ENCODE measurements around the gene RBM5.

RBM5 gene

DNA sequence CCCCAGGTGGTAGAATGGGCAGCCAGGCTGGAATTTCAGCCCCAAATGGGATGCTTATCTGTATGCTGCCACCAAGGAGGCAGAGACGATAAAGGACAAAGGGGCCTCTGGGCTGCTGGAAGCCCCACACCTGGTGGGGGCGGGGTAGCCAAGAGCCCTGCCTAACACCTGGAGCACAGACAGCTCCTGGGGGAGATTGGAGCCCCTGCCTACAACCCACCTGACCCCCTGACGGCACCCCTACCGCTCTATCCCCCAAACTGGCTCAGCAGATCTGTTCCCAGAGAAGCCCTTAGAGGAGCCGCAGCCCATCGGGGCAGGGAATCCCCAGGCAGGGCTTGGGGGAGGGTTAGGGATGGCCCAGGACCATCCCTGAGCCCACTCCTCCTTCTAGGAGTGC is 50.6 kb downstream of the RBM5 start:
- no peak for DNase-seq

DNA sequence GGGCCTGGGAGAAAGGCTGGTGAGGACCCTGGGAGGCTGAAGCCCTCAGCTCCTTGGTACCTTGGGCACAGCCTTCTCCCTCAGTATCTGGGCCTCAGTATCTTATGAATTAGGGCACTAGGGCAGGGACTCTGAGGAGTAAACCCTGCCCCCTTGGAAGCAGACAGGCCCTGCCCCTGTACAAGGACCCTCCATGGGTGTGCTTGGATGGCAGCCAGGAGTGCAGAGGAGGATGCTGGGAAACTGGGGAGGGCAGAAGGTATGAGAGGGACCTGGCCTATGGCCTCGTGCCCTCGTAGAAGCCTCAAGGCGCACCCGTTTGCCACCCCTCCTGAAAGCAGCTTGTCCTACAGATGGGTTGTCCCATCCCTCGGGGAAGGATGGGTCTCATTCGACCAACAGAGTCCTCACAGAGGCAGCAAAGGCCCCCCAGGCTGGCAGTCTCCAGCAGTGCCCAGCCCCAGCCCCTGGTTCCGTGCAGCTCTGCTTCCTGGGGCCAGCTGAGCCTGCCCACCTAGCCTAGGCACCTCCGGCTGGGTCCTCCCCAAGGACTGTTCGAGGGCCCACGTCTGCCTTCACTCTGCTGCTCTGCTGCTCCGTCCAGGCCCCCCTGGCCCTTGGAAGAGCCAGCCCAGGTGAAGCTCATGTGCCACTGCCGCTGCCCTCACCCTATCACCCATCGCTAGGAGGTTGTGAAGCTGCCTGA is 51.2 kb downstream of the RBM5 start:
- no peak for DNase-seq

DNA sequence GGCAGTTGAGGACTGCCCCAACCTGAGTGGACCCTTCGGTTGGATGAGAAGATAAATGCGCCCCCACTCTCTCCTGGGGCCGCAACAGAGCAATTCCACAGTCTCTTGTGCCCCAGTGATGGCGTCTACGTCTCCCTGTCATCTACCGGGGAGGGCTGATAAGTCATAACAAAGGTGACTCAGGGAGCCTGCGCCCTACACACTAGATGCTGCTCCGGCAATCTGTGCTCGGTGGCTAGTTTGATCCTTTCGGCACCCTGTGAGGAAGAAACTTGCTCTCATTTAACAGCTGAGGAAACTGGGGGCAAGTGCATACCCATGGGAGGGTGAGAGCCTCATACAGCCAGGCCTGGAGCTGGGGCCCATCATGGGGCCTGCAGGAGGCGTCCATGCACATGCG is 52.3 kb downstream of the RBM5 start:
- no peak for DNase-seq

DNA sequence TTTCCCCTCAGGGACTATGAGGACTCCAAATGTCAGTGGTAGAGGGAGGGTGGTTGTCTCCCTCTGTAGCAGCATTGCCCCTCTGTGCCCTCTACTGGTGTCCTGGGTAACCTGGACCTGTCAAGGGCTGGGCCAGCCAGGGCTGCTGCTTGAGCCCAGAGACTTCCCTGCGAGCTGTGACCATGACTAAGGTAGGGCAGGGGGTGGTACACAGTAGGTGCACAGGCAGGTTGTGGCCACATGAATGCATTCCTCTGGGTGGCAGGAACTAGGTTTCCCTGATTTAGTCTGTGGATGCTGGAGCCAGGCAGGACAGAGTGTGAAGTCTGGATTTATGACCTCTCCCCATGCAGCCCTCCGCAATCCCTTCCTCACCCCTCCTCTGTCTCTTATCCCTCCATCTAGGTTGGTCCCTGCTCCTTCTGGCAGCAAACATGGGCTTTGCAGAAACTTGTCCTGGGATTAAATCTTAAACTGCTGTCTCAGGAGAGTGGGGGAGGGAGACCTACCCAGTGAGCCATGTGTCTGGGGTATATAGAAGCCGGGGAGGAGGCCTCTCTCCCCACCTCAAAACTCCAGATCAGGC is 57.7 kb downstream of the RBM5 start:
- no peak for DNase-seq

DNA sequence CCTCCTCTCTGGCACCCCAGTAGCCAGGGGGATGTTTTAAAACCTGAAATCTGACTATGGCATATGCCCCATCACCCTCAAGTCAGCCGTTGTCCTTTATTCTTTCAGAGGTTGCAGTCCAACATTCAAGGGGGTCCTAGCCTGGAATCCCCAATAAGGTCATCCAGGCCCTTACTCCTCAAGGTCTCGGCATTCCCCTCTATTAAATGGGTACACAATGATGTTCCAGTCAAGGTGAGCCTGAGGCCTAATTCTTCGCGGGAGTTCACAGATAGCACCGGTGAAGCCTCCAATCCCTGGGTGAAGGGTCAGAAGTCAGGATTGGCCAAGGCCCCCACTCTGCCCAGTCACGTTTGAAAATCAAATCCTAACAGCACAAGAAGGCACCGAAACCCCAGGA is 58.3 kb downstream of the RBM5 start:
- DNase-seq: no peak

DNA sequence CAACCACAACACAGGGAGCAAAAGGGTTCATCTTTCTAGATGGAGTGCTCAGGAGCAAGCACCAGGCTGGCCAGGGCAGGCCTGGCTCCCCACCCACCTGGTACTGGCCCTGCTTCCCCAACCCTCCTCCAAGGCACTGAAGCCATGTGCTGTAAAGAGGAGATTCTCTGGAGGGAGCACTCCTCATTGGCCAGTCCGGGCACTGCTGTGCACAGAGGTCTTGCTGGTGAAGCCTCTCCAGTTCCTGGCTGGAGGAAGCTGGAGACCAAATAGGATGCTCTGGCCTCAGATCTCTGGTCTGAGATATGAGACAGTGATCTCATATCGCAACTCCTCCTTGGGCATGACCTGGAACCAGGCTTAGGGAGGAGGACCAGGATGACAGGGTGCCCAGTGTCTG is 58.7 kb downstream of the RBM5 start:
- DNase-seq: no peak

DNA sequence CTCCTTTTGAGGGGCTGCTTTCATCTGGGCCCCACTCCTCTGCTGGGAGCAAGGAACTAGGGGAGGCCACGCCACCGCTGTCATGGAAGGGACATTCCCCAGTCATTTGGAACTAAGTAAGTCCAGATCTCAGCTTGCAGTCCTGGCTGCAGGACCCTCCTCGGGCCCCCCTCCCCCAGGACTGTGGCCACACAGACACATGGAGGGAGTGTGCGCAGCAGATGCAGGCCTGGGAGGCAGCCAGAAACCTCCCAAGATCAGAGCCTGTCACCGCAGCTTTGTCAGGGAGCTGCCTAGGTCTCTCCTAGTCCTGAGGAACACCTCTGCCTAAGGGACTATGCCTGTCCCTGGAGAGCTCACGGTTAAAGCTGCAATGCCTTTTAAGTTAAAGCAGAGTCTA is 59.1 kb downstream of the RBM5 start:
- DNase-seq: no peak

DNA sequence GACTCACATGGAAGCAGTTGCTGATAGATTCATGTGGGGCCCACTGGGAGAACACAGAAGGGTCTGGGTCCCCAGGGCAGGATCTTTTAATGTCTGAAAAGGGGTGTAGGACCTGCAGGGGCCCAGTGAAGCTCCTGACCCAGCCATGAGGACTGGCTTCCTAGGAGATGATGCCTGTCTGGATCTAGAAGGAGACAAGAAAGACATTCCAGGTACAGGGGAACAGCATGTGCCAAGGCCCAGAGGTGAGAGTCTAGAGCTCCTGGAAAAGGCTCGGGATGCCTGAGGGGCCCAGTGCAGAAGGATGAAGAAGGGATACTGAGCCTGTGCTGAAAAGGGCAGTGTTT is 61.7 kb downstream of the RBM5 start:
- no peak for DNase-seq

DNA sequence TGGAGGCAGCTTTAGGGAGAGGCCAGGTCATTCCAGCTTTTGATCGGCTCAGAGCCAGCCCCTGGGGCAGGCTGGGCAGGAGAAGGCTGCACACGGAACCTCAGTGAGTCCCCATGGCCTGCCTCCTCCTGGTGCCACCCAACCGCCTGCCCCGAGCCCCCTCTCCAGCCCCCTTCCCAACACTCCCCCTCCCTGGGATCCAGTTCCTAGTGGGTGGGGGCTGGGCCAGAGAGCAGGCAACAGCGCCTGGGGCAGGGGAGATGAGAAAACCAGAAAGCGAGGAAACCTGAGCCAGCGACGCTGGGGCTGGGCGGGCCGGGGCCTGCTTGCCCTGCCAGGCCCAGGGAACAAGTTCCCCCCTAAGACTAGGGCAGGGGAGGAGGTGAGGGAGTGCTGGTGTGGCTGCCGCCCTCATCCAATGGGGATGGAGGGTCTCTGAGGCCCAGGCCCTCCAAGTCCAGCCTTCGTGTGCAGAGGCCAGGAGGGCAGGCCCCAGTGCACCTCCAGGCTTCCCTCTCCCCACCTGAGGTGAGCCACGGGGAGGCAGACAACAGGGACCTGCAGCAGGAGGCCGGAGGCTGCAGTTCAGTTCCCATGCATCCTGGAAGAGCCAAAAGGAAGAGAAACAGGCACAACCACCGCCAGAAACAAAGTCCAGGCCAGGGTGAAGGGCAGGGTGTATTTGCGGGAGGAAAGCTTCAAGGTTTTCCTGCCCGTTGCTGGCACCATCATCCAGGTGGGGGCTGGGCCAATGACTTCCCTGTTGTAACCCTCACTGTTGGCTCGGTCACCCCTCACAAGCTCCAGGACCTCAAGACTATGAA is 62.4 kb downstream of the RBM5 start:
- DNase-seq: no peak

DNA sequence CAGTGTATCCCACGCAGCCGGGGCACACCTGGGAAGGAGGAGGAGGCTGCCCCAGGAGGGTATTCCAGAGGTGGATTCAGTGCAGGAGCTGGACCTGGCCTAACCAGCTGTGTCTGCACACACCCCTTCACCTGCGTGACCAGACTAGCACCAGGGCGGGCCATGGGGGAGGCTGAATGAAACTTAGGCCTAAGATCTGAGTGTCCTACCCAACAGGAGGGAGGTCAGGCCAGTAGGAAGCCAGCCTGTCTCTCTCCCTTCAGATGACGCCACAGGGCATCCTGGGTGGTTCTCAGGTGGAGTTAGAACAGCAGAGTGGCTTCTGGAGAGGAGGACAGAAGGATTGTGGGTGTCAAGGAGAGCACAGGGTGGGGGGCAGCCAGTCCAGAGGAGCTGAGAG is 63.0 kb downstream of the RBM5 start:
- no peak for DNase-seq

DNA sequence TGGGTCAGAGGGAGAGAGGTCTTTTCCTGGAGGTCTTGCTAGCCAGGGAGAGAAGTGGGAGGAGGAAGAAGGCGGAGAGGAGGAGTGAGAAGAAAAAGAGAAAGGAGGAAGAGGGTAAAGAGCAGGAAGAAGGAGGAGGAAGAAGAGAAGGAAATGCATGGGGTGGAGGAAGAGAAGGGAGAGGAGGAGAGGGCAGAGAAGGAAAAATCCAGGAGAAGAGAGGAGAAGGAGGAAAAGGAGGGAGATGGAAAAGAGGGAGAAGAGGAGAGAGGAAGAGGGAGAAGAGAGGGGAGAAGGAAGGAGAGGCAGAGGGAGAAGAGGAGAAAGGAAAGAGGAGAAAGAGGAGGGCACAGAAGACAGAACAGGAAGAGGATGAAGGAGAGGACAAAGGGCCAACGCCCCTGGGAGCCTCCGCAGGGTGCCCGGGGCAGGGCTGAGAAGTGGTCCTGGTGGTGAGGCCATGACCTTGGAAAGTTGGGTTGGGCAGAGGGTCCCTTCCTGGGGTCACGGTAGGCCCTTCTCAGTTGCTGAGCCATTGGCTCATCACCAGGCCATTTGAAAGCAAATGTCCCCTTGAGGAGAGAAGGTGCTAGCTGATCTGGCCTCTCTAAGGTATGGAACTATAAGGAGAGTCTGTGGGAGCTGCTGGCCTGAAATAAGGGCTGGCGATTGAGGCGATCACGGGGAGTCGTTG is 65.2 kb downstream of the RBM5 start:
- no peak for DNase-seq

DNA sequence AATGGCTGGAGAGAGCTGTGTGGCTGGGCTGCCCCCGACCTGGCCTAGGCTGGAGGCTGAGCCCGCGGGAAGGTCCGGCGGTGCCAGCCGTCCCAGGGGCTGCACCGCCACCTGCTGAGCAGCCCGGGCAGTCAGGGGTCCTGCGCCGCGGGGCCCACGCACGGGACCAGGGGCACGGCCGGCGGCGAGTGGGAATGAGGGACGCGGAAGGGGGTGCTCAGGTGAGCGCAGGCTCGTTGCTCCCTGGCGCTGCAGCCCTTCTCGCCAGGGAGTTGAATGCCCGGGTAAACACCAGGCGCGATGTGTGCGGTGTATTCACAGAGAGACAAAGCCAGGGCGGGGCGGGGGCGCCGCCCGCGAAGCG is 65.7 kb downstream of the RBM5 start:
- DNase-seq: no peak

DNA sequence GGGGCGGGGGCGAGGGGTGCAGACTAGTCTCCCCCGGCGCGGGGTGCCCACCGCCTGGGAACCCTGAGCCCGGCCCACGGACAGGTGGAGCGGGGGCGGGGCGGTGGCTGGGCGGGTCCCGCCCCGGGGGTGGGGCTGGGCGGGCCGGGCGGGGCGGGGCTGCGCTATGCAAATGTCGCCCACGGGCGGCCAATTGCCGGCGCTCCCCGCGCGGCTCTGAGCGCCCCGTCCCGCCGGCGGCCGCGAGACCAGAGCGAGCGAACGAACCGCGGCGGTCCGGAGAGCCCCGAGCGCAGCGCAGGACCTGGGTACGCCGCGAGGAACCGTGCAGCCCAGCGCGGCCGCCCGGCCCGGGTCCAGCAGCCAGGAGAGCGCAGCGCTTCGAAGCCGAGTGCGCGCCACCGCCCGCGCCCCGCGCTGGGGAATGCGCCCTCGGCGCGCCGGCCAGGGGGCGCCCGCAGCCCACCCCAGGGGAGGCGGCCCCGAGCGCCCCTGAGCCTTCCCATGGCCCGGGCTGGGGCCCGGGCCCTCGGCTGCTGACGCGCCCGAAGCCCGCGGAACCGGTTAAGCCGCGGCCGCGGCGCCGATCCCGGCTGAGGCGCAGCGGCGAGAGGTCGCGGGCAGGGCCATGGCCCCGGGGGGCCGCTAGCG is 66.2 kb downstream of the RBM5 start, which contains the start of gene SEMA3F:
Gene SEMA3F (plus strand): TSS at position 485 of the 651 bp plus-strand sequence. CDS start 4,299 bp downstream, outside the sequence.
- peak; percentile 76 for DNase-seq

DNA sequence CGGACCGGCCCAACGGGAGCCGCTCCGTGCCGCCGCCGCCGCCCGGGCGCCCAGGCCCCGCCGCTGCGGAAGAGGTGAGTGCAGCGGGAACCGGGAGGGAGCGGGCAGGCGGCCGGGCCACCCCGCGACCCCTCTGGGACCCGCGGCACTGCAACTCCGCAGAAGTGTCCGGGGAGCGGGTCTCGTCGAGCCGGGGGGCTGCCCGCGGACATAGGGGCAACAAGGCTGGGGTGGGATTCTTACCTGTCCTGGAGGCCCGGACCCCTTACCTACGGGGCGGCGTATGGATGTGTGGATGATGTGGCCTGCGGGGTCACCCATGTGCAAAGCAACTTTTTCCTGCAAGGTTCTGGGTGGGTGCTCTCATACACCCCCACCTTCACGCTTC is 66.8 kb downstream of the RBM5 start:
- no peak for DNase-seq

DNA sequence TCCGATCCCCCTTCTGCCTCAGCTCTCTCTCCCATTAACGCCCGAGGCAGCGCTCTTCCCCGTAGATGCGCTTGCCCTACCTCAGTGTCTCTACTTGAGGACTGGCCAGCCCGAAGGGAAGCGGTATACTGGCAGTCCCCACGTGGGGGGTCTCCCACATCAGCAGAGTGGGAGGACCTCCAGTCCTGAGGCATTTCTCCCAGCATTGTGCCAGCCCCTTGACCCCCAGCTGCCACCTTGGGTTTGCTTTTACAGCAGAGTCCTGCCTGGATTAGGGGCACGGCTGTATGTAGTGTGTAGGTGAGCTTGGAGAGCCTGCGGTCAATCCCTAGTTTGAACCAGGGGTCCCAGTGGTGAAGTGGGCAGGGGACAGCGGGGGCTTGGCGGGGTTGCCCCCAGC is 67.2 kb downstream of the RBM5 start:
- no peak for DNase-seq

DNA sequence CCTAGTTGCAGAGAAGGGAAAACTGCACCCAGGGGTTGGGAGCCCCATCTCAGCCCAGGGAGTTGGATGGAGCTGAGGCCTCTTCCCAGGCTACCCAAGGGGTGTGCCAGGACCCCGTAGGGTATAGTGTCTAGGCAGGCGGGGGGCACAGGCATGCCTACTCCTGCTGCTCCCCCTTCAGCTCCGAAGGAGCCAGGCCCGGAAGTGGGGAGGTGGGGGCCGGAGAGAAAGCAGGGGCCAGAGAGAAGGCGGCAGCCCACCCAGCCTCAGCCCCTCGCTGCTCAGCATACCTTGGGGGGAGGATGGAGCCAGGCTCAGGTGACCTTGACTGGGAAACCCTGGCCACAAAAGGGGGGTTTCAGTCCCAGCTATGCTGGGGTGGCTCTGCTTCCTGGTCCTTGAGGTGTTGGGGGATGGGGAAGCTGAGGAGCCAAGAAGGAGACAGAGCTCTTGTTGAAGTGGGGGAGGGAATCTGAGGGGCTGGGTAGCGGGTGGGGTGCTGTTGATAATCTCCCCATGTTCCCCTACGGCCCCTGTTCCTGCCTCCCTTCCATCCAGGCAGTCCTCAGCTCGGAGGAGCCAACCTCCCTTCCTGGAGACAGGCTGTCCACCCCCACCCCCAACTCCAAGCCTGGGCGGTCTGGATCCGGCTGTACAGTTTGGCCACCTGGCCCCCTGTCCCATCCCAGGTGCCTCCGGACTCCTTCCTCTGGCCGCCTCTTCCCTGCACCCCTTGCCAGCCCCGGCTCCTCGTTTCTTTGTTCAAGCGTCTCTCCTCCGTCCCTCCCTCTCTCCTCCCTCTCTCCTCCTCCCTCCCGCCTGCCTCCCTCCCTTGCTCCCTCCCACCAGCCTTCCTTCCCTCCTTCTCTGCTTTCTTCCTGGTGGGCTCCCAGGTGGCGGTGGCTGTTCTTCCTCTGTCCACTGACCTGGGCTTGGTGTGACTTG is 68.1 kb downstream of the RBM5 start:
- no peak for DNase-seq

DNA sequence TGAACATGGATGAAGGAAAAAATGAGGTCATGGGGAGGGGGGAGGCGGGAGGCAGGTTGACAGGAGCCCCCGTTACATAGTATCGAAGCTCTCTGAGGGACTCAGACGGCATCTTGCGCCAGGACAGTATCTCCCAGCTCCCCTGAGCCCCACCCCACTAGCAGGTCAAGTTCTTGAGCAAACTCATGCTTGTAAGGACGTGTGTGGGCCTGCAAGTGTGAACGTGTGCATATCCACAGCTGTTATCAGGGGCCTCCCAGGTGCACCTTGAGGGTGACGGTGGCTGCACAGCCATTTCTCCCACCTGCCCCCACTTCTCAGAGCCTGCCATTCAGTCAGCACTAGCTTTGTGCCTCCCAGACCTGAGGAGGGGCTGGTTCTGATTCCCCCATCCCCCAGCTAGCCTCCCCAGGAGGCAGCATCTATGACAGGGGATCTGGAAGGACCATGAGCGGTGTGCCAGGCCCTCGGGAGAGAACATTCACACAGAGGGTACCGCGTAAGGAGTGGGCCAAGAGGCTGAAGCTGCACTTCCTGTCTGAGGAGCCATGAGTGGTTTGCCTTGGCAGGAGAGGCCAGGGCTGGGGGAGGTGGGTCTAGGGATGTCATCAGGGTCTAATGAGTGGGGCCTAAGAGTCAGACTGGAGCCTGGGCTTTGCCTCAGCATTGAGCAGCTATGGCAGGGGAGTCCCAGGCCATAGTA is 69.3 kb downstream of the RBM5 start:
- DNase-seq: no peak

DNA sequence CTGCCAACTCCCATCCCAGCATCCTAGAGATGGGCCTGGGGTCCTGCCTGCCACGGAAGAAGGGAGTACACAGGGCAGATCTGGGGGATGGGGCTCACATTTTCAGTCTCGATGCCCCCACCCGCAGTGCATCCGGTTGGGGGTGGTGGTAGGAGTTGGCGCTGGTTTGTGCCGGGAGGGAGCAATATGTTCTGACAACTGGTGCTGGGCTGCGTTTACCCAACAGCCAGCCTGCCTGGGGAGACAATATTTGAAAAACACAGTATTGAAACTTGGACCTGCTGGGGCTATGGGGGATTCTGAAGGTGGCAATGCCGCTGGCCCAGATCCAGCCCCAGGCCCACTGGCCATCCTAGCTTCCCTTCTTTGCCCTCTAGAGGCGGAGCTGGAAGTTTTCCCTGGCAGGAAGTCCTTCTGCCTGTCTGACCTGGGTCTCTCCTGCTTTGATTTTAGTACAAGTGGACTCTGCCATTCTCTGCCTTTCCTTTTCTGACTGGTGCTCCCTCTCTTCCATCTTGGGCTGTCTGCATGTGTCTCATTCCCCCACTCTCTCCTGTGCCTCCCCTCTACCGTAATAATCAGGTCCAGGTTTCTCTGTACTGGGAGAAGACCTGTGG is 69.9 kb downstream of the RBM5 start:
- DNase-seq: no peak

DNA sequence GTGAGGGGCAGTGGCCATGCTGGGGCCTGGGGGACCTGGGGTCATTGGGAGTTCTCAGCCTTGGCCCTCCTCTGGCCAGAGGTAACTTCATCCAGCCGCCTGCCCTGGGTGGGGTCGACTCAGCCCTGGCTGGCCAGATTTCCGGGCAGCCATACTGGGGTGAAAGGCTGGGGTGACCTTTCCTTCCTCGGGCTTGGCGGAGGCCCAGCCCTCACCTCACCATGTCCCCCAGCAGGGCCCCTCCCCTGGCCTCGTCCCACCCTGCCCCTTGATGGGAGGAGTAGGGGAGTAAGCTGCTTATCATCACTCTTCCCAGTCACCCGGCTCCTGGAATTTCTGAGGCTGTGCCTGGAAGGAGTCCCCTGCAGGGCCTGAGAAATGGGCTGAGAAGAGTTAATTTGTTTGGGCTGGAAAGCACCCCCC is 71.9 kb downstream of the RBM5 start:
- no peak for DNase-seq

DNA sequence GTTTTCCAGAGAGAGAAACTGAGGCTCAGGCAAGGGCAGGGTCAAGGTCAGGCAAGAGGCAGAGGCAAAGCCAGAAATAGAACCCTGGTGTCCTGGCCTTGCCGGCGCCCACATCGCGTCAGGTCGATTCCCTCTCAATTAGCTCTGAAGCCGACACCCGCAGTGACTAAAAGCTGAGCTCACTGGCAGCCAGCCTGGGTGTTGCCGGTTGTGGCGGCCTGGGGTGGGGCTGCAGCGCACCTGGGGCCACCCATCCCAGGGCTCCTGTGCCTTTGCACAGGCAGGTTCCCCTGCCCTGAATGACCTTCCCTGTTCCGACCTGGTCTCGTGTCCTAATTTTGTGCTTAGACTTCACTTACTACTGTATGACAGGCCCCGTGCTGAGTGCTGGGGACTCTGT is 72.6 kb downstream of the RBM5 start:
- DNase-seq: no peak

Measured in CD4-positive, alpha-beta T cell treated with Interleukin-10 for 1 hour (primary cell).